Tibial nerve (tissue), 4 donors: ENCODE data around the gene CLMN.

ENCODE experiments used
- EP300 ChIP-seq, 2 donors: sonication (generic); formaldehyde crosslinking; IDR thresholded peaks; one replicate each; pipeline ENCODE4 v1.6.1; 2017; ENCODE audit warnings: antibody characterized with exemption in 2 of 2, mild to moderate bottlenecking in 1 of 2
- TF ChIP-seq, protein P1 (sequence below), 5 experiments: fragments of 200-600 bp in 3 of 5; fragments of 450-650 bp in 2 of 5; sonication (generic) in 3 of 5; IDR thresholded peaks; one replicate each; pipeline ENCODE4 v1.5.1; 2016 to 2019; ENCODE audit warnings: antibody characterized with exemption in 5 of 5, mild to moderate bottlenecking in 3 of 5, moderate library complexity in 2 of 5

GRCh38 chr14:95360828-95361227 is 41.1 kb upstream of the CLMN start:
- TF ChIP-seq, protein P1, sequence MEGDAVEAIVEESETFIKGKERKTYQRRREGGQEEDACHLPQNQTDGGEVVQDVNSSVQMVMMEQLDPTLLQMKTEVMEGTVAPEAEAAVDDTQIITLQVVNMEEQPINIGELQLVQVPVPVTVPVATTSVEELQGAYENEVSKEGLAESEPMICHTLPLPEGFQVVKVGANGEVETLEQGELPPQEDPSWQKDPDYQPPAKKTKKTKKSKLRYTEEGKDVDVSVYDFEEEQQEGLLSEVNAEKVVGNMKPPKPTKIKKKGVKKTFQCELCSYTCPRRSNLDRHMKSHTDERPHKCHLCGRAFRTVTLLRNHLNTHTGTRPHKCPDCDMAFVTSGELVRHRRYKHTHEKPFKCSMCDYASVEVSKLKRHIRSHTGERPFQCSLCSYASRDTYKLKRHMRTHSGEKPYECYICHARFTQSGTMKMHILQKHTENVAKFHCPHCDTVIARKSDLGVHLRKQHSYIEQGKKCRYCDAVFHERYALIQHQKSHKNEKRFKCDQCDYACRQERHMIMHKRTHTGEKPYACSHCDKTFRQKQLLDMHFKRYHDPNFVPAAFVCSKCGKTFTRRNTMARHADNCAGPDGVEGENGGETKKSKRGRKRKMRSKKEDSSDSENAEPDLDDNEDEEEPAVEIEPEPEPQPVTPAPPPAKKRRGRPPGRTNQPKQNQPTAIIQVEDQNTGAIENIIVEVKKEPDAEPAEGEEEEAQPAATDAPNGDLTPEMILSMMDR (IDR thresholded peaks at IDR 0.05), result no peak
- no peak for TF ChIP-seq EP300 (IDR thresholded peaks at IDR 0.05)
